ENCODE measurements around the gene SEC24A. TPM values are rescaled to one million over a fixed set of nuclear protein-coding genes. Genes with fewer than 3 reads are reported as not detected.

Gene SEC24A
- total and polyA plus RNA-seq, 4 donors, result 10.1 to 46.6 (median 18.8) TPM

GRCh38 chr5:134777366-134777765 is 128.8 kb downstream of the SEC24A start:
- DNase-seq (ENCODE audit: low spot score), result no peak
- 91% methylated on average over 2 of the region's 2 CpGs for WGBS
- H3K27me3 ChIP-seq (ENCODE audit: control insufficient read depth in 4 of 4, insufficient read depth in 4 of 4, low read length in 3 of 4), result no peaks in the 10 kb centered on the region
- H3K27ac ChIP-seq (ENCODE audit: low read depth in 1 of 2, low read length in 2 of 2), result no peak overlapping the region
- no peaks in the 10 kb centered on the region for H3K9me3 ChIP-seq (ENCODE audit: control insufficient read depth in 4 of 4, low read length in 3 of 4)
- peaks cover 9 to 55% (median 36%) of the 10 kb centered on the region in 4 donors for H3K36me3 ChIP-seq (ENCODE audit: control insufficient read depth in 4 of 4, insufficient read depth in 3 of 4, low read depth in 1 of 4, low read length in 3 of 4)
- H3K9ac ChIP-seq (ENCODE audit: low read depth in 1 of 2, low read length in 2 of 2), result no peak overlapping the region
- H3K4me3 ChIP-seq (ENCODE audit: low read depth in 1 of 3, low read length in 3 of 3), result no peak overlapping the region
- no peaks in the 10 kb centered on the region for H3K4me1 ChIP-seq (ENCODE audit: control insufficient read depth in 4 of 4, insufficient read depth in 4 of 4, low read length in 3 of 4)
- TF ChIP-seq ATF3 (IDR thresholded peaks at IDR 0.05), result no peak
- no peak for TF ChIP-seq YY1 (IDR thresholded peaks at IDR 0.05)
- TF ChIP-seq EGR1 (IDR thresholded peaks at IDR 0.05; ENCODE audit: low read depth in 2 of 2), result no peak
- no peak for TF ChIP-seq RAD21 (IDR thresholded peaks at IDR 0.05)
- no peak for TF ChIP-seq GABPA (IDR thresholded peaks at IDR 0.05 in 1 of 2, conservative IDR thresholded peaks at IDR 0.05 in 1 of 2)
- no peak for TF ChIP-seq FOXA1 (IDR thresholded peaks at IDR 0.05)
- no peak for TF ChIP-seq MAX (IDR thresholded peaks at IDR 0.05)
- no peak for TF ChIP-seq TAF1 (conservative IDR thresholded peaks at IDR 0.05)
- TF ChIP-seq NR2F2 (IDR thresholded peaks at IDR 0.05), result no peak
- TF ChIP-seq HNF4A (conservative IDR thresholded peaks at IDR 0.05), result no peak

Small RNA genes lying within 50 kb of the gene (small RNA-seq; reads per million reads assigned to genes)
- gene RNU6-1164P (not detected), gene RNU6-1311P (not detected), gene RNU6-757P (not detected)

Other genes with a start within 250 kb of the SEC24A start
- 10 to 100 TPM in 1 of 2 donors, 1 to 10 TPM in 1; 7.8 to 10.8 TPM for gene CDKN2AIPNL, start 236.9 kb upstream of the SEC24A start, total RNA-seq
- gene CDKN2AIPNL, start 236.9 kb upstream of the SEC24A start, polyA plus RNA-seq, result 10 to 100 TPM in 1 of 2 donors, 1 to 10 TPM in 1; 7.2 to 13.3 TPM
- 10 to 100 TPM in 1 of 2 donors, 1 to 10 TPM in 1; 5.7 to 11.4 TPM for gene JADE2, start 123.1 kb upstream of the SEC24A start, total RNA-seq
- gene JADE2, start 123.1 kb upstream of the SEC24A start, polyA plus RNA-seq, result 1 to 10 TPM; 3.9 to 5.3 TPM
- 100 to 1,000 TPM in 1 of 2 donors, 10 to 100 TPM in 1; 36.6 to 212 TPM for gene SAR1B, start 16.0 kb upstream of the SEC24A start, total RNA-seq
- 100 to 1,000 TPM in 1 of 2 donors, 10 to 100 TPM in 1; 75.5 to 116 TPM for gene SAR1B, start 16.0 kb upstream of the SEC24A start, polyA plus RNA-seq
- 1 to 10 TPM; 5.2 to 9.2 TPM for gene CAMLG, start 89.8 kb downstream of the SEC24A start, total RNA-seq
- gene CAMLG, start 89.8 kb downstream of the SEC24A start, polyA plus RNA-seq, result 10 to 100 TPM; 10.3 to 17.0 TPM
- 10 to 100 TPM; 16.3 to 24.3 TPM for gene DDX46, start 110.0 kb downstream of the SEC24A start, total RNA-seq
- 10 to 100 TPM; 11.2 to 15.7 TPM for gene DDX46, start 110.0 kb downstream of the SEC24A start, polyA plus RNA-seq
- 10 to 100 TPM; 21.5 to 48.9 TPM for gene C5orf24, start 197.2 kb downstream of the SEC24A start, total RNA-seq
- gene C5orf24, start 197.2 kb downstream of the SEC24A start, polyA plus RNA-seq, result 10 to 100 TPM; 14.5 to 25.3 TPM
- 10 to 100 TPM; 35.3 to 53.1 TPM for gene TXNDC15, start 225.6 kb downstream of the SEC24A start, total RNA-seq
- gene TXNDC15, start 225.6 kb downstream of the SEC24A start, polyA plus RNA-seq, result 10 to 100 TPM; 29.3 to 53.0 TPM